HepG2 (cell line): ENCODE data around the gene NTSR2. TPM values are rescaled to one million over a fixed set of nuclear protein-coding genes. Genes with fewer than 3 reads are reported as not detected.

Experiments used
- PCBP1 ChIP-seq: fragments of 200-400 bp; formaldehyde crosslinking; IDR thresholded peaks from 2 replicates; pipeline ENCODE4 v1.6.1; 2017; ENCODE audit warnings: mild to moderate bottlenecking, low read depth, low read length, borderline replicate concordance
- REPIN1 ChIP-seq: sonication (generic); formaldehyde crosslinking; IDR thresholded peaks from 2 replicates; pipeline ENCODE4 v1.8.0; 2022; ENCODE audit warnings: missing genetic modification reagents, low read depth, mild to moderate bottlenecking, borderline replicate concordance
- ZEB1 ChIP-seq: IDR thresholded peaks from 2 replicates; pipeline ENCODE4 v1.6.1; 2012; ENCODE audit warnings: mild to moderate bottlenecking, low read depth, inconsistent platforms; ENCODE audit not compliant: insufficient replicate concordance
- ZNF101 ChIP-seq: sonication (generic); formaldehyde crosslinking; IDR thresholded peaks from 2 replicates; pipeline ENCODE4 v1.4.0; 2020; ENCODE audit warnings: mild to moderate bottlenecking, low read depth, missing genetic modification reagents, borderline replicate concordance
- ZNF451 ChIP-seq: sonication (generic); formaldehyde crosslinking; IDR thresholded peaks from 2 replicates; pipeline ENCODE4 v1.5.0; 2020; ENCODE audit warnings: mild to moderate bottlenecking, missing genetic modification reagents
- polyA plus RNA-seq, 8 experiments: library from polyadenylated mRNA; depleted of rRNA in 3 of 8; stranded (reverse) in 7 of 8; unstranded in 1 of 8; fragments of >200 nt; fragmentation: Illumina TruSeq in 4 of 8; extraction: Trizol in 4 of 8; gene quantifications; 2 replicates each; pipeline versions ENCODE4 v1.2.1 to v1.2.3, GENCODE V29; 2011 to 2016; ENCODE audit warnings: low read depth in 4 of 8, missing spikeins in 1 of 8, mixed read lengths in 1 of 8; ENCODE audit not compliant: insufficient read depth in 1 of 8
- total RNA-seq, 5 experiments: library from RNA; depleted of rRNA; stranded (reverse); fragments of >200 nt; fragmentation: Illumina TruSeq; extraction: Trizol; gene quantifications; 2 replicates each; pipeline ENCODE4 v1.2.3, GENCODE V29; 2016; ENCODE audit warnings: low read depth in 1 of 5
- TF ChIP-seq, protein P1 (sequence below): sonication (generic); formaldehyde crosslinking; IDR thresholded peaks from one replicate; pipeline ENCODE4 v1.5.1; 2020; ENCODE audit warnings: mild to moderate bottlenecking, missing genetic modification reagents; ENCODE audit errors: not compliant biosample characterization
- TF ChIP-seq, protein P2 (sequence below): sonication (generic); formaldehyde crosslinking; IDR thresholded peaks from 2 replicates; pipeline ENCODE4 v1.5.0; 2020; ENCODE audit warnings: missing genetic modification reagents, mild to moderate bottlenecking, borderline replicate concordance
- TF ChIP-seq, protein P3 (sequence below): sonication (generic); formaldehyde crosslinking; IDR thresholded peaks from 2 replicates; pipeline ENCODE4 v1.4.0; 2020; ENCODE audit warnings: mild to moderate bottlenecking, missing genetic modification reagents, borderline replicate concordance
- TF ChIP-seq, protein P4 (sequence below): sonication (generic); formaldehyde crosslinking; IDR thresholded peaks from 2 replicates; pipeline ENCODE4 v1.4.0; 2020; ENCODE audit warnings: mild to moderate bottlenecking, missing genetic modification reagents
- TF ChIP-seq, protein P5 (sequence below), 2 experiments: fragments of 450-650 bp in 1 of 2; sonication (generic) in 1 of 2; formaldehyde crosslinking; IDR thresholded peaks; 2 replicates each; pipeline versions ENCODE4 v1.5.0 to v1.8.0; 2020 to 2022; ENCODE audit warnings: mild to moderate bottlenecking in 1 of 2, missing genetic modification reagents in 1 of 2

NTSR2 gene
- total and polyA plus RNA-seq, 2 of the 13 experiments (the other 11 are each of a cell fraction or from before 2014, with no cell fraction given), result not detected

DNA sequence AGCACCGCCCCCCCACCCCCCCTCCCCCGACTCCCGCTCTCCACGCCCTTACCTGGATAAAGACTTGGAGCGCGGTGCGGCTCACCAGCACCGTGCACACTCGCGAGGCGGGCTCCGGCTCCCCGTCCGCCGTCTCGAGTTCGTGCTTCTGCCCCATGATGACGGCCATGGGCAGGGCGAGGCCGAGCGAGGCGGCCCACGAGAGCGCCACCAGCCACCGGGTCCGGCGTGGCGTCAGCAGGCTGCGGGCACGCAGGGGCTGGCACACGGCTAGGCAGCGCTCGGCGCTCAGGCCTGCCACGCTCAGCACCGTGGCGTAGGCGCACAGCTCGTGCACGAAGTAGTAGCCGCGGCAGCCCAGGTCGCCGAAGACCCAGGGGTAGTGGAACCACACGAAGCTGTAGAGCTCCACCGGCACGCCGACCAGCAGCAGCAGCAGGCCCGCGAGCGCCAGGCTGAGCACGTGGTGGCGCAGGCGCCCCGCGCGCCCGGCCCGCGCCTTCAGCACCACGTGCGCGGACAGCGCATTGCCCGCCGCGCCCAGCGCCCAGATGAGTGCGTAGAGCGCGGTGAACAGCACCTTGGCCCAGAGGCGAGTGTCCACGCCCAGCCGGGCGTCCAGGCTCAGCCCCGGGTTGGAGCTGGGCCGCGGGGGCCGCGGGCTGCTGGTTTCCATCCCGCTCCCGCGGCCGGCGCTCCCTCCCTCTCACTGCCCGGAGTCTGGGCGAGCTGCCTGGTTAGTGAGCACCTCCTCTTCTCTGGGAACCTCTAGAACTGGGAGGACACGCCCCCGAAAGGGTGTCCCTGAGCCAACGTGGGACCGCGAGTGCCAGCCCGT, at the start of gene NTSR2 (continued):
- peak; percentile 96 for TF ChIP-seq ZNF101 (CRISPR knock-in tag)
- TF ChIP-seq PCBP1, result no peak
- peak; percentile 99 for TF ChIP-seq REPIN1 (CRISPR knock-in tag)
- TF ChIP-seq ZEB1, result no peak
- peak; percentile 100 for TF ChIP-seq ZNF451 (CRISPR knock-in tag)
- TF ChIP-seq, protein P1, sequence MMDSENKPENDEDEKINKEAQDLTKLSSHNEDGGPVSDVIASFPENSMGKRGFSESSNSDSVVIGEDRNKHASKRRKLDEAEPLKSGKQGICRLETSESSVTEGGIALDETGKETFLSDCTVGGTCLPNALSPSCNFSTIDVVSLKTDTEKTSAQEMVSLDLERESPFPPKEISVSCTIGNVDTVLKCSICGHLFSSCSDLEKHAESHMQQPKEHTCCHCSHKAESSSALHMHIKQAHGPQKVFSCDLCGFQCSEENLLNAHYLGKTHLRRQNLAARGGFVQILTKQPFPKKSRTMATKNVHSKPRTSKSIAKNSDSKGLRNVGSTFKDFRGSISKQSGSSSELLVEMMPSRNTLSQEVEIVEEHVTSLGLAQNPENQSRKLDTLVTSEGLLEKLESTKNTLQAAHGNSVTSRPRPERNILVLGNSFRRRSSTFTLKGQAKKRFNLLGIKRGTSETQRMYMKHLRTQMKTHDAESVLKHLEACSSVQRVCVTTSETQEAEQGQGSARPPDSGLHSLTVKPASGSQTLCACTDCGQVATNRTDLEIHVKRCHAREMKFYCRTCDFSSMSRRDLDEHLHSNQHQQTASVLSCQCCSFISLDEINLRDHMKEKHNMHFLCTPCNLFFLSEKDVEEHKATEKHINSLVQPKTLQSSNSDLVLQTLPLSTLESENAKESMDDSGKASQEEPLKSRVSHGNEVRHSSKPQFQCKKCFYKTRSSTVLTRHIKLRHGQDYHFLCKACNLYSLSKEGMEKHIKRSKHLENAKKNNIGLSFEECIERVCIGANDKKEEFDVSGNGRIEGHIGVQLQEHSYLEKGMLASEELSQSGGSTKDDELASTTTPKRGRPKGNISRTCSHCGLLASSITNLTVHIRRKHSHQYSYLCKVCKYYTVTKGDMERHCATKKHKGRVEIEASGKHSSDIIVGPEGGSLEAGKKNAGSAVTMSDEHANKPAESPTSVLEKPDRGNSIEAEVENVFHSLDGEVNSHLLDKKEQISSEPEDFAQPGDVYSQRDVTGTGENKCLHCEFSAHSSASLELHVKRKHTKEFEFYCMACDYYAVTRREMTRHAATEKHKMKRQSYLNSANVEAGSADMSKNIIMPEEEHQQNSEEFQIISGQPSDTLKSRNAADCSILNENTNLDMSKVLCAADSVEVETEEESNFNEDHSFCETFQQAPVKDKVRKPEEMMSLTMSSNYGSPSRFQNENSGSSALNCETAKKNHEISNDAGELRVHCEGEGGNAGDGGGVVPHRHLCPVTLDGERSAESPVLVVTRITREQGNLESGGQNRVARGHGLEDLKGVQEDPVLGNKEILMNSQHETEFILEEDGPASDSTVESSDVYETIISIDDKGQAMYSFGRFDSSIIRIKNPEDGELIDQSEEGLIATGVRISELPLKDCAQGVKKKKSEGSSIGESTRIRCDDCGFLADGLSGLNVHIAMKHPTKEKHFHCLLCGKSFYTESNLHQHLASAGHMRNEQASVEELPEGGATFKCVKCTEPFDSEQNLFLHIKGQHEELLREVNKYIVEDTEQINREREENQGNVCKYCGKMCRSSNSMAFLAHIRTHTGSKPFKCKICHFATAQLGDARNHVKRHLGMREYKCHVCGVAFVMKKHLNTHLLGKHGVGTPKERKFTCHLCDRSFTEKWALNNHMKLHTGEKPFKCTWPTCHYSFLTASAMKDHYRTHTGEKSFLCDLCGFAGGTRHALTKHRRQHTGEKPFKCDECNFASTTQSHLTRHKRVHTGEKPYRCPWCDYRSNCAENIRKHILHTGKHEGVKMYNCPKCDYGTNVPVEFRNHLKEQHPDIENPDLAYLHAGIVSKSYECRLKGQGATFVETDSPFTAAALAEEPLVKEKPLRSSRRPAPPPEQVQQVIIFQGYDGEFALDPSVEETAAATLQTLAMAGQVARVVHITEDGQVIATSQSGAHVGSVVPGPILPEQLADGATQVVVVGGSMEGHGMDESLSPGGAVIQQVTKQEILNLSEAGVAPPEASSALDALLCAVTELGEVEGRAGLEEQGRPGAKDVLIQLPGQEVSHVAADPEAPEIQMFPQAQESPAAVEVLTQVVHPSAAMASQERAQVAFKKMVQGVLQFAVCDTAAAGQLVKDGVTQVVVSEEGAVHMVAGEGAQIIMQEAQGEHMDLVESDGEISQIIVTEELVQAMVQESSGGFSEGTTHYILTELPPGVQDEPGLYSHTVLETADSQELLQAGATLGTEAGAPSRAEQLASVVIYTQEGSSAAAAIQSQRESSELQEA, result peak; percentile 96
- TF ChIP-seq, protein P2, sequence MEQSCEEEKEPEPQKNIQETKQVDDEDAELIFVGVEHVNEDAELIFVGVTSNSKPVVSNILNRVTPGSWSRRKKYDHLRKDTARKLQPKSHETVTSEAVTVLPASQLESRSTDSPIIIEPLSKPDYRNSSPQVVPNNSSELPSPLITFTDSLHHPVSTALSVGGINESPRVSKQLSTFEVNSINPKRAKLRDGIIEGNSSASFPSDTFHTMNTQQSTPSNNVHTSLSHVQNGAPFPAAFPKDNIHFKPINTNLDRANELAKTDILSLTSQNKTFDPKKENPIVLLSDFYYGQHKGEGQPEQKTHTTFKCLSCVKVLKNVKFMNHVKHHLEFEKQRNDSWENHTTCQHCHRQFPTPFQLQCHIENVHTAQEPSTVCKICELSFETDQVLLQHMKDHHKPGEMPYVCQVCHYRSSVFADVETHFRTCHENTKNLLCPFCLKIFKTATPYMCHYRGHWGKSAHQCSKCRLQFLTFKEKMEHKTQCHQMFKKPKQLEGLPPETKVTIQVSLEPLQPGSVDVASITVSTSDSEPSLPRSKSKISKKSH (CRISPR knock-in tag), result peak; percentile 96
- TF ChIP-seq, protein P3, sequence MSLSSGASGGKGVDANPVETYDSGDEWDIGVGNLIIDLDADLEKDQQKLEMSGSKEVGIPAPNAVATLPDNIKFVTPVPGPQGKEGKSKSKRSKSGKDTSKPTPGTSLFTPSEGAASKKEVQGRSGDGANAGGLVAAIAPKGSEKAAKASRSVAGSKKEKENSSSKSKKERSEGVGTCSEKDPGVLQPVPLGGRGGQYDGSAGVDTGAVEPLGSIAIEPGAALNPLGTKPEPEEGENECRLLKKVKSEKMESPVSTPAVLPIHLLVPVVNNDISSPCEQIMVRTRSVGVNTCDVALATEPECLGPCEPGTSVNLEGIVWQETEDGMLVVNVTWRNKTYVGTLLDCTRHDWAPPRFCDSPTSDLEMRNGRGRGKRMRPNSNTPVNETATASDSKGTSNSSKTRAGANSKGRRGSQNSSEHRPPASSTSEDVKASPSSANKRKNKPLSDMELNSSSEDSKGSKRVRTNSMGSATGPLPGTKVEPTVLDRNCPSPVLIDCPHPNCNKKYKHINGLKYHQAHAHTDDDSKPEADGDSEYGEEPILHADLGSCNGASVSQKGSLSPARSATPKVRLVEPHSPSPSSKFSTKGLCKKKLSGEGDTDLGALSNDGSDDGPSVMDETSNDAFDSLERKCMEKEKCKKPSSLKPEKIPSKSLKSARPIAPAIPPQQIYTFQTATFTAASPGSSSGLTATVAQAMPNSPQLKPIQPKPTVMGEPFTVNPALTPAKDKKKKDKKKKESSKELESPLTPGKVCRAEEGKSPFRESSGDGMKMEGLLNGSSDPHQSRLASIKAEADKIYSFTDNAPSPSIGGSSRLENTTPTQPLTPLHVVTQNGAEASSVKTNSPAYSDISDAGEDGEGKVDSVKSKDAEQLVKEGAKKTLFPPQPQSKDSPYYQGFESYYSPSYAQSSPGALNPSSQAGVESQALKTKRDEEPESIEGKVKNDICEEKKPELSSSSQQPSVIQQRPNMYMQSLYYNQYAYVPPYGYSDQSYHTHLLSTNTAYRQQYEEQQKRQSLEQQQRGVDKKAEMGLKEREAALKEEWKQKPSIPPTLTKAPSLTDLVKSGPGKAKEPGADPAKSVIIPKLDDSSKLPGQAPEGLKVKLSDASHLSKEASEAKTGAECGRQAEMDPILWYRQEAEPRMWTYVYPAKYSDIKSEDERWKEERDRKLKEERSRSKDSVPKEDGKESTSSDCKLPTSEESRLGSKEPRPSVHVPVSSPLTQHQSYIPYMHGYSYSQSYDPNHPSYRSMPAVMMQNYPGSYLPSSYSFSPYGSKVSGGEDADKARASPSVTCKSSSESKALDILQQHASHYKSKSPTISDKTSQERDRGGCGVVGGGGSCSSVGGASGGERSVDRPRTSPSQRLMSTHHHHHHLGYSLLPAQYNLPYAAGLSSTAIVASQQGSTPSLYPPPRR, result peak; percentile 69
- TF ChIP-seq, protein P4, sequence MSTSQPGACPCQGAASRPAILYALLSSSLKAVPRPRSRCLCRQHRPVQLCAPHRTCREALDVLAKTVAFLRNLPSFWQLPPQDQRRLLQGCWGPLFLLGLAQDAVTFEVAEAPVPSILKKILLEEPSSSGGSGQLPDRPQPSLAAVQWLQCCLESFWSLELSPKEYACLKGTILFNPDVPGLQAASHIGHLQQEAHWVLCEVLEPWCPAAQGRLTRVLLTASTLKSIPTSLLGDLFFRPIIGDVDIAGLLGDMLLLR (CRISPR knock-in tag), result peak; percentile 100
- TF ChIP-seq, protein P5, sequence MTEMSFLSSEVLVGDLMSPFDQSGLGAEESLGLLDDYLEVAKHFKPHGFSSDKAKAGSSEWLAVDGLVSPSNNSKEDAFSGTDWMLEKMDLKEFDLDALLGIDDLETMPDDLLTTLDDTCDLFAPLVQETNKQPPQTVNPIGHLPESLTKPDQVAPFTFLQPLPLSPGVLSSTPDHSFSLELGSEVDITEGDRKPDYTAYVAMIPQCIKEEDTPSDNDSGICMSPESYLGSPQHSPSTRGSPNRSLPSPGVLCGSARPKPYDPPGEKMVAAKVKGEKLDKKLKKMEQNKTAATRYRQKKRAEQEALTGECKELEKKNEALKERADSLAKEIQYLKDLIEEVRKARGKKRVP (CRISPR knock-in tag; IDR thresholded peaks at IDR 0.05), result peak in 1 of 2 experiments; percentile 87; a peak in 2 of 4 replicates
